Measurements from ENCODE around the gene LBP. TPM values are rescaled to one million over a fixed set of nuclear protein-coding genes. Genes with fewer than 3 reads are reported as not detected.

LBP gene
- total RNA-seq, 1 experiment from 2014 or later: not detected

- no peak for TF ChIP-seq CTCF (conservative IDR thresholded peaks at IDR 0.05; ENCODE audit: low read depth, low read length)
- no peak for TF ChIP-seq EZH2 (IDR thresholded peaks at IDR 0.05; ENCODE audit: borderline replicate concordance, low read depth, low read length, poor library complexity, severe bottlenecking)
- BruUV-seq (replicated peaks): no TSS peak
- H3K4me3 ChIP-seq (ENCODE audit: low read depth, low read length, poor library complexity, severe bottlenecking): no peak overlapping the region
- POLR2A ChIA-PET (ENCODE audit: low non-redundant PET): interaction anchor here (0.6 kb wide), 1 partner anchor 27 kb away, joined by 4 read pairs; no protein-coding TSS in a partner anchor
- intact Hi-C loops (cut with micrococcal nuclease; ENCODE audit: unreplicated experiment): no loop called here
- H3K27me3 ChIP-seq (replicated peaks; ENCODE audit: insufficient read depth, low read depth, low read length, poor library complexity): no peaks in the 10 kb centered on the region
- no peaks in the 10 kb centered on the region for H3K36me3 ChIP-seq (ENCODE audit: insufficient read depth, low read length, poor library complexity, severe bottlenecking)
- no peaks in the 10 kb centered on the region for H3K9me3 ChIP-seq (ENCODE audit: low read depth, low read length, poor library complexity, severe bottlenecking)
- DNase-seq (ENCODE audit: low spot score): no peak
- CTCF ChIA-PET: no interaction called here
- no peaks in the 10 kb centered on the region for H3K4me1 ChIP-seq (ENCODE audit: insufficient read depth, low read length, poor library complexity, severe bottlenecking)
- no peak overlapping the region for H3K27ac ChIP-seq (ENCODE audit: low read depth, low read length, poor library complexity, severe bottlenecking)
Observed at GRCh38 chr20:38383147-38383546, 36.9 kb downstream of the LBP start.

GRCh38 chr20:38386004-38386403 lies 39.7 kb downstream of the LBP start:
- TF ChIP-seq CTCF (conservative IDR thresholded peaks at IDR 0.05; ENCODE audit: low read depth, low read length): no peak
- no peak for TF ChIP-seq EZH2 (IDR thresholded peaks at IDR 0.05; ENCODE audit: borderline replicate concordance, low read depth, low read length, poor library complexity, severe bottlenecking)
- POLR2A ChIA-PET (ENCODE audit: low non-redundant PET): no interaction called here
- no TSS peak for BruUV-seq (replicated peaks)
- intact Hi-C loops (cut with micrococcal nuclease; ENCODE audit: unreplicated experiment): no loop called here
- Histone ChIP-seq H3K36me3 (ENCODE audit: insufficient read depth, low read length, poor library complexity, severe bottlenecking) (no peaks in the 10 kb centered on the region), H3K27me3 (replicated peaks; ENCODE audit: insufficient read depth, low read depth, low read length, poor library complexity) (no peaks in the 10 kb centered on the region), H3K9me3 (ENCODE audit: low read depth, low read length, poor library complexity, severe bottlenecking) (no peaks in the 10 kb centered on the region), H3K4me3 (ENCODE audit: low read depth, low read length, poor library complexity, severe bottlenecking) (no peak overlapping the region), H3K27ac (ENCODE audit: low read depth, low read length, poor library complexity, severe bottlenecking) (no peak overlapping the region), H3K4me1 (ENCODE audit: insufficient read depth, low read length, poor library complexity, severe bottlenecking) (no peaks in the 10 kb centered on the region)
- CTCF ChIA-PET: no interaction called here
- no peak for DNase-seq (ENCODE audit: low spot score)

GRCh38 chr20:38386851-38387250 lies 40.6 kb downstream of the LBP start:
- Histone ChIP-seq H3K27me3 (replicated peaks; ENCODE audit: insufficient read depth, low read depth, low read length, poor library complexity) (no peaks in the 10 kb centered on the region), H3K4me3 (ENCODE audit: low read depth, low read length, poor library complexity, severe bottlenecking) (no peak overlapping the region), H3K9me3 (ENCODE audit: low read depth, low read length, poor library complexity, severe bottlenecking) (no peaks in the 10 kb centered on the region), H3K36me3 (ENCODE audit: insufficient read depth, low read length, poor library complexity, severe bottlenecking) (no peaks in the 10 kb centered on the region), H3K4me1 (ENCODE audit: insufficient read depth, low read length, poor library complexity, severe bottlenecking) (no peaks in the 10 kb centered on the region), H3K27ac (ENCODE audit: low read depth, low read length, poor library complexity, severe bottlenecking) (no peak overlapping the region)
- intact Hi-C loops (cut with micrococcal nuclease; ENCODE audit: unreplicated experiment): no loop called here
- DNase-seq (ENCODE audit: low spot score): no peak
- POLR2A ChIA-PET (ENCODE audit: low non-redundant PET): no interaction called here
- TF ChIP-seq CTCF (conservative IDR thresholded peaks at IDR 0.05; ENCODE audit: low read depth, low read length) (no peak), EZH2 (IDR thresholded peaks at IDR 0.05; ENCODE audit: borderline replicate concordance, low read depth, low read length, poor library complexity, severe bottlenecking) (no peak)
- CTCF ChIA-PET: no interaction called here
- no TSS peak for BruUV-seq (replicated peaks)

All from A673 (cell line).